HUDEP-2 (cell line): ENCODE results near the gene ZNF142.

Experiments used
- DNase-seq, 76 experiments: peaks; one replicate each; lab custom pipeline; 2025; ENCODE audit not compliant: unreplicated experiment in 76 of 76; lab: John Stamatoyannopoulos, UW

Gene ZNF142

GRCh38 chr2:218648088-218648786 lies 11.2 kb downstream of the ZNF142 start:
- DNase-seq: peak in 55 of 76 experiments; percentile 2 to 65 (median 28)

DNA sequence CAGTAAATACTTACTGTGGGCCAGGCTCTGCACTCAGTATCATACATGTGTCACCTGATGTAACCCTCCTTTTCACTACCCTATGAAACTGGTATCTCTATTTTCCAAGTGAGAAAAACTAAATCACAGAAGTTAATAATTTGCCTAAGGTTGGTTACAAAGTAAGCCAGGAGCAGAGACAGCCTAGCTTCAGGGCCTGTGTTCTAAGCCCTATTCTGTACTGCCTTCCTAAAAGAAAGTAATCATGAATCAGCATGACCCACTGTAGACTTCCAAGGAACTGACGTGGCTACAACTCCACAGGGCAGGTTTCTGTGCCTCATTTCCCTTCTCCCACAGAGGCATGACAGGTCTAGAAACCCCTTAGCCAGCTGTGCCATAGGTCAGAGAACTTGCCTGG lies 14.3 kb downstream of the ZNF142 start:
- no peak for DNase-seq

GRCh38 chr2:218644721-218645120 lies 14.7 kb downstream of the ZNF142 start:
- DNase-seq: no peak

- no peak for DNase-seq
These were observed 15.6 kb downstream of the ZNF142 start for GRCh38 chr2:218643751-218644310.

DNA sequence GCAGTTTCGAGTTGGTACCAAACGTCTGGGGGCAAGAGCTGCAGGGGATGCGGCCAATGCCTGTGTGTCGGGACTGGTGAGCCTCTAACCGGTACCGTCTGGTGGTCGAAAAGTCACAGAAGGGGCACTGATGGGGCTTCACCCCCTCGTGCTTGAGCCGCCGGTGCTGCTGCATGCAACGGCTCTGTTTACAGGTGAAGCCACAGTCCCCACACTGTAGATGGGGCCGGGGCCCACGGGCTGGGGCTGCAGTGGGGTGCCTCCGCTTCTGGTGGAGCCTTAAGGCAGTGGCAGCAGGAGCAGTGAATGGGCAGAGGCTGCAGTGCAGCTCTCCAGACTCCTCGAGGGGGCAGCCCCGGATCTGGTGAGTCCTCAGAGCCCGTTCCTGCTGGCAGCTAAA lies 16.6 kb downstream of the ZNF142 start:
- no peak for DNase-seq

DNA sequence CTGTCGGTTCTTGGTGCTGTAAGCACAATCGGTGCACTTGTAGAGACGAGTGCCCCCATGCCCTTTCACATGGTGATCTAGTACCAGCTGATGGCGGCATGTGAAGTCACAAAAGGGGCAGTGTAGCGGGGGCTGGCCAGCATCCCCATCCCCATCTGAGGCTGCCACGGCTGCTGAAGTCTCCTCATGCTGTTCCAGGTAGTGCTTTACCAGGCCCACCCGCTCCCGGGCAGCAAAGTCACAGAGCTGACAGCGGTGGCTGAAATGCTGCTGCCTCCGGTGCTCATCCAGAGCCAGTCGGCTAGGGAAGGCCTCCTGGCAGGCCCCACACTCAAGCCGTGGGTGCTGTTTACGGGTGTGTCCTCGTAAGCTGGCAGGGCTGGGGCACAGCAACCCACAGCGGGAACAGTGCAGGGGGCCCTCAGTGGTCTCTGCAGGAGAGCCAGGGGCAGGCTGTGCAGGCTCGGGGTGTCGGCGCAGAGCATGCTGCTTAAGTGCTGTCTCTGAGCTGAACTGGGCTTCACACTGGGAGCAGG lies 17.2 kb downstream of the ZNF142 start:
- DNase-seq: no peak

- DNase-seq: no peak
These were observed 21.1 kb downstream of the ZNF142 start for GRCh38 chr2:218638372-218638771.

DNA sequence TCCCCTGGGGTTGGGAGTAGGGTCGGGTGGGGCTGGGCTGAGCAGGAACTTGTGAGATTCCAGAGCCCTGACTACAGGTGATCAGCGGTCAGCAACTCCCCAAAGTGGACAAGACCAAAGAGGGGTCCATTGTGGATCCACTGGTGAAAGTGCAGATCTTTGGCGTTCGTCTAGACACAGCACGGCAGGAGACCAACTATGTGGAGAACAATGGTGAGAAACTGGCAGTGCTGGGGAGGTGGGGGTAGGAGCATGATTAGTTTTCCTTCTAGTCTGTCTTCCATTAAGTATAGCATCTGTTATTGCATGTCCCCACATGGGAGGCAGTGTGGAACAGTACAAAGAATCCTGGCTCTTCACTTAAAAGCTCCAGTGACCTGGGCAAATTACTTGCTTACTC lies 23.7 kb downstream of the ZNF142 start:
- DNase-seq: no peak

- DNase-seq: no peak
These were observed 27.6 kb downstream of the ZNF142 start for GRCh38 chr2:218631837-218632236.

- DNase-seq: no peak
These were observed 31.5 kb downstream of the ZNF142 start for GRCh38 chr2:218627939-218628338.

DNA sequence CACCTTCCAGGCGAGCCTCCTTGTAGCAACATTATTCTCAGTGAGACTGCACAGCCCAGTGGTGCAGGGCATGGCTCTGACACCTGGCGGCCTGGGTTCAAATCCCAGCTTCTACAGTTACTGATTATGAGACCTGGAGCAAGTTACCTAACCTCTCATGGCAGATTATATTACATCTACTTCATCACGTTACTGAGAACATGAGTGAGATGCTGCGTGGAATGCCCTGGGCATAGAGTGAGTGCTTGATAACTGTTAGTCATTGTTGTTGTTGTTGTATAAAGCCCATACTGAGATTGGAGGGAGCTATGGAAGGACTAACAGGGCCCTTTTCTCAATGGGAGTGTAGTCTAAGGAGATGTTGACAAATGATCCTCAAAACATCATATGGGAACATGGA lies 33.1 kb downstream of the ZNF142 start:
- no peak for DNase-seq

GRCh38 chr2:218623366-218623705 lies 36.1 kb downstream of the ZNF142 start:
- DNase-seq: no peak

DNA sequence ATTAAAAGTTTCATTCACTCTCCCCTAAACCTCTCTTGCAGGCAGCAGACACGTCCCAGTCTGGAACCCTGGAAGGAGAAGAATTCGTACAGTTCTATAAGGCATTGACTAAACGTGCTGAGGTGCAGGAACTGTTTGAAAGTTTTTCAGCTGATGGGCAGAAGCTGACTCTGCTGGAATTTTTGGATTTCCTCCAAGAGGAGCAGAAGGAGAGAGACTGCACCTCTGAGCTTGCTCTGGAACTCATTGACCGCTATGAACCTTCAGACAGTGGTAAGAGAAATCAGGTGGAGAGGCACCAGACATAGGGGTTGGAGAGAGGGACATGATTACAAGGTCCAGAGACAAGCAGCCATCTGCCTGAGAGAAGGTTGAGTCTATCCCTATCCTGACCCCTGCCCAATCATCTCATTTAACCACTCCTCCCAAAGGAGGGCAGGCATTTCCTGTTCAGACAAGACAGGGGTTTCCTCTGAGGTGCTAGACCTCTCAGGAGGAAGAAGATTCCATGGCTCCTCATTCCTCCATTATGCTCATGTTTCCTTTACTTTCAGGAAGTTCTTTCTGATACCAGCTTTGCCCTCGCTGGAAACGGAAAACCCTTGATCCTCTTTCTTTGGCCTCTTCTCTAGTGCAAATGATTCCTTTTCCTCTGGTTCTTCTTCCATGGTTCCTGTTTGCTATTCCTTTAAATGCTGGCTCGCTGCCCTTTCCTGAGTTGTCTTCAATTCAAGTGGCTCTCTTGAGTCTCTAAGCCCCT lies 36.6 kb downstream of the ZNF142 start:
- DNase-seq: no peak

DNA sequence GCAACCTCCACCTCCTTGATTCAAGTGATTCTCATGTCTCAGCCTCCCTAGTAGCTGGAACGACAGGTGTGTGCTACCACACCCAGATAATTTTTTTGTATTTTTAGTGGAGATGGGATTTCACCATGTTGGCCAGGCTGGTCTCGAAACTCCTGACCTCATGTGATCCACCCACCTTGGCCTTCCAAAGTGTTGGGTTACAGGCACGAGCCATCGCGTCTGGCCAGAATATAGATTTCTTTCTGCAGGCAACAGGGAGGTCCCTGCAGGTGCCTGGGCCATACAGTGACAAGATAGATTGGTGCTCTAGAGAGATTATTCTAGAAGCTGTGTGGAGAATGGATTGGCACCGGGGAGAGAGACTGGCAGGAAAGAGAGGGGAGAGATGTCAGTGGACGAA lies 38.4 kb downstream of the ZNF142 start:
- no peak for DNase-seq

- DNase-seq: peak in 1 of 76 experiments; percentile 2
These were observed 41.1 kb downstream of the ZNF142 start for GRCh38 chr2:218618102-218618860.

DNA sequence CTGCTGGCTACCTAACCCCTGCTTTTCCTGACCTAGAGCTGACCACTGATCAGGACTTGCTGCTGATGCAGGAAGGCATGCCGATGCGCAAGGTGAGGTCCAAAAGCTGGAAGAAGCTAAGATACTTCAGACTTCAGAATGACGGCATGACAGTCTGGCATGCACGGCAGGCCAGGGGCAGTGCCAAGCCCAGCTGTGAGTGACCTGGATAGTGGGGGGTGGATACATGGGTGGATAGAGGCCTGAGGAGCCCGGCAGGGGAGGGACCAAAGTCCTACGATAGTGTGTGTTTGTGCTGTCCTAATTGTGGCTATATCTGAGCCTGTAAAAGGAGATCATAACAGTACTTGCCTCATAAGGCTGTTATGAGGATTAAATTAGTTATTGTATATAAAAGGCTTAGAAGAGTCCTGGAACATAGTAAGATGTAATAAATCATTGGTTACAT lies 43.5 kb downstream of the ZNF142 start:
- no peak for DNase-seq

- no peak for DNase-seq
These were observed 51.8 kb downstream of the ZNF142 start, which contains the start of gene PLCD4 for GRCh38 chr2:218607436-218608115. Gene PLCD4 (plus strand): TSS chr2:218607899. CDS start chr2:218615740, 7,841 bp downstream.

GRCh38 chr2:218605432-218605831 lies 54.0 kb downstream of the ZNF142 start:
- DNase-seq: no peak
